Measurements from ENCODE around the gene MGMT. TPM values are rescaled to one million over a fixed set of nuclear protein-coding genes. Genes with fewer than 3 reads are reported as not detected.

The MGMT gene
- polyA plus RNA-seq, 3 donors: 9.5 to 23.5 (median 17.5) TPM

GRCh38 chr10:129673292-129673691 lies 206.3 kb downstream of the MGMT start:
- Histone ChIP-seq H4K20me1 (ENCODE audit: insufficient read depth, low read length) (no peaks in the 10 kb centered on the region), H2AFZ (ENCODE audit: insufficient read depth, low read depth, low read length, poor library complexity, severe bottlenecking) (no peak overlapping the region), H3K4me2 (replicated peaks; ENCODE audit: extremely low read depth, low read length, poor library complexity, severe bottlenecking) (no peak overlapping the region), H3K9me3 (replicated peaks in 1 of 2; ENCODE audit: control insufficient read depth in 1 of 2, insufficient read depth in 1 of 2, low read length in 2 of 2) (peaks cover 0 to 14% of the 10 kb centered on the region in 2 donors), H3K27ac (ENCODE audit: low read depth in 1 of 2, low read length in 2 of 2) (no peak overlapping the region), H3K79me2 (ENCODE audit: insufficient read depth, low read length) (no peaks in the 10 kb centered on the region), H3K9ac (ENCODE audit: insufficient read depth, low read length, poor library complexity, severe bottlenecking) (no peak overlapping the region), H3K4me3 (replicated peaks in 1 of 3; ENCODE audit: low read depth in 2 of 3, low read length in 3 of 3) (no peak overlapping the region), H3K4me1 (ENCODE audit: control insufficient read depth in 1 of 2, insufficient read depth in 2 of 2, low read length in 2 of 2) (no peaks in the 10 kb centered on the region), H3K27me3 (ENCODE audit: control insufficient read depth in 2 of 2, insufficient read depth in 2 of 2, low read length in 2 of 2) (no peaks in the 10 kb centered on the region), H3K36me3 (replicated peaks in 1 of 2; ENCODE audit: control insufficient read depth in 1 of 2, insufficient read depth in 2 of 2, low read length in 2 of 2) (no peaks in the 10 kb centered on the region)
- TF ChIP-seq, protein P1, sequence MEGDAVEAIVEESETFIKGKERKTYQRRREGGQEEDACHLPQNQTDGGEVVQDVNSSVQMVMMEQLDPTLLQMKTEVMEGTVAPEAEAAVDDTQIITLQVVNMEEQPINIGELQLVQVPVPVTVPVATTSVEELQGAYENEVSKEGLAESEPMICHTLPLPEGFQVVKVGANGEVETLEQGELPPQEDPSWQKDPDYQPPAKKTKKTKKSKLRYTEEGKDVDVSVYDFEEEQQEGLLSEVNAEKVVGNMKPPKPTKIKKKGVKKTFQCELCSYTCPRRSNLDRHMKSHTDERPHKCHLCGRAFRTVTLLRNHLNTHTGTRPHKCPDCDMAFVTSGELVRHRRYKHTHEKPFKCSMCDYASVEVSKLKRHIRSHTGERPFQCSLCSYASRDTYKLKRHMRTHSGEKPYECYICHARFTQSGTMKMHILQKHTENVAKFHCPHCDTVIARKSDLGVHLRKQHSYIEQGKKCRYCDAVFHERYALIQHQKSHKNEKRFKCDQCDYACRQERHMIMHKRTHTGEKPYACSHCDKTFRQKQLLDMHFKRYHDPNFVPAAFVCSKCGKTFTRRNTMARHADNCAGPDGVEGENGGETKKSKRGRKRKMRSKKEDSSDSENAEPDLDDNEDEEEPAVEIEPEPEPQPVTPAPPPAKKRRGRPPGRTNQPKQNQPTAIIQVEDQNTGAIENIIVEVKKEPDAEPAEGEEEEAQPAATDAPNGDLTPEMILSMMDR (IDR thresholded peaks at IDR 0.05): no peak
- Mint-ChIP-seq H3K9me3 (peaks cover 2 to 19% (median 6%) of the 10 kb centered on the region in 7 donors), H3K4me1 (no peaks in the 10 kb centered on the region), H3K36me3 (peaks cover 0 to 2% of the 10 kb centered on the region in 2 donors), H3K27ac (no peak overlapping the region), H3K4me3 (no peak overlapping the region), H3K27me3 (ENCODE audit: low read depth in 3 of 3) (no peaks in the 10 kb centered on the region)
- intact Hi-C loops (cut with micrococcal nuclease): no loop called here
- WGBS (ENCODE audit: insufficient coverage): no CpG with 5 or more reads among the region's 4 CpGs
- no peak for DNase-seq

- no peak for DNase-seq
- Histone ChIP-seq H3K4me1 (ENCODE audit: control insufficient read depth in 1 of 2, insufficient read depth in 2 of 2, low read length in 2 of 2) (no peaks in the 10 kb centered on the region), H4K20me1 (ENCODE audit: insufficient read depth, low read length) (no peaks in the 10 kb centered on the region), H3K36me3 (replicated peaks in 1 of 2; ENCODE audit: control insufficient read depth in 1 of 2, insufficient read depth in 2 of 2, low read length in 2 of 2) (no peaks in the 10 kb centered on the region), H3K9me3 (replicated peaks in 1 of 2; ENCODE audit: control insufficient read depth in 1 of 2, insufficient read depth in 1 of 2, low read length in 2 of 2) (peaks cover 0 to 16% of the 10 kb centered on the region in 2 donors), H3K27me3 (ENCODE audit: control insufficient read depth in 2 of 2, insufficient read depth in 2 of 2, low read length in 2 of 2) (no peaks in the 10 kb centered on the region), H3K9ac (ENCODE audit: insufficient read depth, low read length, poor library complexity, severe bottlenecking) (no peak overlapping the region), H3K79me2 (ENCODE audit: insufficient read depth, low read length) (no peaks in the 10 kb centered on the region), H3K4me2 (replicated peaks; ENCODE audit: extremely low read depth, low read length, poor library complexity, severe bottlenecking) (no peak overlapping the region), H3K27ac (ENCODE audit: low read depth in 1 of 2, low read length in 2 of 2) (no peak overlapping the region), H2AFZ (ENCODE audit: insufficient read depth, low read depth, low read length, poor library complexity, severe bottlenecking) (no peak overlapping the region), H3K4me3 (replicated peaks in 1 of 3; ENCODE audit: low read depth in 2 of 3, low read length in 3 of 3) (no peak overlapping the region)
- WGBS (ENCODE audit: insufficient coverage): 96% methylated on average over 17 of the region's 17 CpGs
- intact Hi-C loops (cut with micrococcal nuclease): no loop called here
- Mint-ChIP-seq H3K9me3 (peaks cover 3 to 22% (median 9%) of the 10 kb centered on the region in 7 donors), H3K27me3 (ENCODE audit: low read depth in 3 of 3) (no peaks in the 10 kb centered on the region), H3K4me1 (no peaks in the 10 kb centered on the region), H3K4me3 (no peak overlapping the region), H3K36me3 (peaks cover 0 to 2% of the 10 kb centered on the region in 2 donors), H3K27ac (peak overlapping the region in 1 of 7 donors; percentile 10)
- TF ChIP-seq, protein P1 (IDR thresholded peaks at IDR 0.05): no peak
These were observed 208.2 kb downstream of the MGMT start for GRCh38 chr10:129675027-129675769.

Data from CD14-positive monocyte (primary cell).